ENCODE data around the gene BBS7. TPM values are rescaled to one million over a fixed set of nuclear protein-coding genes. Genes with fewer than 3 reads are reported as not detected.

BBS7 gene
- total RNA-seq, 1 donor from 2014 or later: 20.4 TPM

DNA sequence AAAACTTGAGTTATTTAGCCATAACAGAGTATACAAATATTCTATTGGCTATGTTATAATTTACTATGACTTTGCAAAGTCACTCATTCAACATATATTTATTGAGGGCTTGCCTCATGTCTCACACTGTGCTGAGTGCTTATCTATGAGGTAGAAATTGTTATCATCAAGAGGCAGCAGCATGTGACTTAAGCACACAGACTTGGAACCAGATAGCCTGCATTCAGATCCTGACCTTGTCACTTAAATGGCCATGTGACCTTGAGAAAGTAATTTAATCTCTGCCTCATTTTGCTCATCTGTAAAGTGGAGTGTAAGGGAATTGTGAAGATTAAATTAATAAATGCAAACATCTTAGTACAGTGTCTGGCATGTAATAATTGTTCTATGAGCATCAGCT, 79.3 kb downstream of the BBS7 start:
- no peak for DNase-seq (ENCODE audit: low spot score)
- Mint-ChIP-seq H3K36me3 (ENCODE audit: low read depth, unreplicated experiment) (no peaks in the 10 kb centered on the region), H3K27ac (ENCODE audit: unreplicated experiment) (no peak overlapping the region), H3K4me1 (ENCODE audit: unreplicated experiment) (peaks cover 11% of the 10 kb centered on the region), H3K9me3 (ENCODE audit: unreplicated experiment) (no peaks in the 10 kb centered on the region), H3K4me3 (ENCODE audit: unreplicated experiment) (no peak overlapping the region), H3K27me3 (ENCODE audit: unreplicated experiment) (peaks cover 3% of the 10 kb centered on the region)
- TF ChIP-seq, protein P1, sequence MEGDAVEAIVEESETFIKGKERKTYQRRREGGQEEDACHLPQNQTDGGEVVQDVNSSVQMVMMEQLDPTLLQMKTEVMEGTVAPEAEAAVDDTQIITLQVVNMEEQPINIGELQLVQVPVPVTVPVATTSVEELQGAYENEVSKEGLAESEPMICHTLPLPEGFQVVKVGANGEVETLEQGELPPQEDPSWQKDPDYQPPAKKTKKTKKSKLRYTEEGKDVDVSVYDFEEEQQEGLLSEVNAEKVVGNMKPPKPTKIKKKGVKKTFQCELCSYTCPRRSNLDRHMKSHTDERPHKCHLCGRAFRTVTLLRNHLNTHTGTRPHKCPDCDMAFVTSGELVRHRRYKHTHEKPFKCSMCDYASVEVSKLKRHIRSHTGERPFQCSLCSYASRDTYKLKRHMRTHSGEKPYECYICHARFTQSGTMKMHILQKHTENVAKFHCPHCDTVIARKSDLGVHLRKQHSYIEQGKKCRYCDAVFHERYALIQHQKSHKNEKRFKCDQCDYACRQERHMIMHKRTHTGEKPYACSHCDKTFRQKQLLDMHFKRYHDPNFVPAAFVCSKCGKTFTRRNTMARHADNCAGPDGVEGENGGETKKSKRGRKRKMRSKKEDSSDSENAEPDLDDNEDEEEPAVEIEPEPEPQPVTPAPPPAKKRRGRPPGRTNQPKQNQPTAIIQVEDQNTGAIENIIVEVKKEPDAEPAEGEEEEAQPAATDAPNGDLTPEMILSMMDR (IDR thresholded peaks at IDR 0.05; ENCODE audit: unreplicated experiment): no peak

DNA sequence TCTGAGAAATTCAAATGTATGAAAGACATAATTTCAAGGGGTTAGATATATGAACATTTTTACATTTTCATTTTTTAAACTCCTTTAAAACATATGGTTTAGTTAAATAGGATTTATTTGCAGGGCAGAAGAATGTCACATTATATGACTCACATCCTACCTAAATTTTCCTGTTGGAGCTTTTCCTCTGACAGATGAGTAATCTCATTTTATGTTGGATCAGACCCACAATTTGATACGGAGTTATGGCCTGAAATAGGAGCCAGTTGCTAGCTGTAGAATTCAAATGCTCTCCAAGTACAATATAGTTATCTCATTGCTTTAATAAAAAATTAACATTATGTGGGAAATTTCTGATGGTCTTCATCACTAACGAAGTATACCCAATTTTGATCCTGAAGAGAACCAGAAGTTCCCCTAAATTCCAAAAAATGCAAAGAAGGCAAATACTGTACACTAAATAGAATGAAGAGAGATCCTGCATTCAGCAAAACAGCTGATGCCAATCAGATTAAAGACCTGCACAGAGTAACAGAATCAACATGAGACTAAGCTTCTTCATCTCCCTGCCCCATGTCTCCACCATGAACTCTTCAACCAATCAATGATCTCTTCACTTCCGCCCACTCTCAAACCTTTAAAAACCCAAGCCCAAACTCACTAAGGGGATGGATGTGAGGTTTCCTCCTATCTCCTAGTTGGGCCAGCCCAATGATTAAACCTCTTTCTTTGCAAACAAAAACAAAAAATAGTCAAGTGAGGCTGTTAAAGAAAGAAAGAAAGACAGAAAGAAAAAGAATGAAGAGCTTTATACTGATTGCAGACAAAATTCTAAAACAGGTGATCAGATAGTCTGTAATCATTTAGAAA, 80.1 kb downstream of the BBS7 start:
- no peaks in the 10 kb centered on the region for H3K36me3 Mint-ChIP-seq (ENCODE audit: low read depth, unreplicated experiment)
- TF ChIP-seq, protein P1 (IDR thresholded peaks at IDR 0.05; ENCODE audit: unreplicated experiment): no peak
- H3K27ac Mint-ChIP-seq (ENCODE audit: unreplicated experiment): no peak overlapping the region
- no peaks in the 10 kb centered on the region for H3K9me3 Mint-ChIP-seq (ENCODE audit: unreplicated experiment)
- H3K27me3 Mint-ChIP-seq (ENCODE audit: unreplicated experiment): peaks cover 3% of the 10 kb centered on the region
- no peak overlapping the region for H3K4me3 Mint-ChIP-seq (ENCODE audit: unreplicated experiment)
- peaks cover 11% of the 10 kb centered on the region for H3K4me1 Mint-ChIP-seq (ENCODE audit: unreplicated experiment)
- DNase-seq (ENCODE audit: low spot score): no peak

DNA sequence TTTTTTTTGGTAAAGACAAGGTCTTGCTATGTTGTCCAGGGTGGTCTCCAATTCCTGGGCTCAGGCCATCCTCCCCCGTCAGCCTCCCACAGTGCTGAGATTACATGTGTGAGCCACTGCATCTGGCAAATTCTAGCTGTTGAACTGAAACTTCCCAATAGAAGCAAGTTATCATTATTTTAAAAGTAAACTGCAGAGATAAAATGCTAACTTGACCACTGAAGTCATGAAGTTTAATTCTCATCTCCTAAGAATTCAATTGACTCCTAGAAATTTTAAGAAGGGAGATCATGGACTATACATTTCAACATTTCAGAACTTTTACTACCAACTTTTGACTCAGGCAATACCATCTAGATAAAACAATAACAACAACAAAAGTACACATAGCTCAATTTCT, 80.8 kb downstream of the BBS7 start:
- H3K9me3 Mint-ChIP-seq (ENCODE audit: unreplicated experiment): no peaks in the 10 kb centered on the region
- H3K4me3 Mint-ChIP-seq (ENCODE audit: unreplicated experiment): no peak overlapping the region
- no peaks in the 10 kb centered on the region for H3K27me3 Mint-ChIP-seq (ENCODE audit: unreplicated experiment)
- TF ChIP-seq, protein P1 (IDR thresholded peaks at IDR 0.05; ENCODE audit: unreplicated experiment): no peak
- H3K36me3 Mint-ChIP-seq (ENCODE audit: low read depth, unreplicated experiment): no peaks in the 10 kb centered on the region
- DNase-seq (ENCODE audit: low spot score): no peak
- H3K27ac Mint-ChIP-seq (ENCODE audit: unreplicated experiment): no peak overlapping the region
- peaks cover 11% of the 10 kb centered on the region for H3K4me1 Mint-ChIP-seq (ENCODE audit: unreplicated experiment)

DNA sequence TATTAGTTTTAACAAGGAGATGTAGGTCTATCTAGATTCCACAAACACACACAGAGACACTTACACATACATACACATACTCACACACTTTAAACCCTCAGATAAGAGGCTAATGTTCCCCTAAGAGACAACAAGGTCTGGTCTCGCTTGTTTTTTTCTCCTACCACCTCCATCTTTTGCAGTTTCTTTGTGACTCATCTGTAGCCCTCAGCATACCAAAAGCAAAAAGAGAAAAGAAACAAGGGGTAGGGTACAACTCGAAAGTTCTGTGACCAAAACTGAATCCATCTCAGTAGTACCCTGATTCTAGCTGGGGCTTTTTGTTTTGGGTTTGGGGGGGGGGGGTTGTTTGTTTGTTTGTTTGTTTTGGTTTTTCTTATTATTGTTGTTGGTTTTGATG, 81.4 kb downstream of the BBS7 start:
- Mint-ChIP-seq H3K4me1 (ENCODE audit: unreplicated experiment) (peaks cover 11% of the 10 kb centered on the region), H3K36me3 (ENCODE audit: low read depth, unreplicated experiment) (no peaks in the 10 kb centered on the region), H3K27me3 (ENCODE audit: unreplicated experiment) (no peaks in the 10 kb centered on the region), H3K9me3 (ENCODE audit: unreplicated experiment) (no peaks in the 10 kb centered on the region), H3K27ac (ENCODE audit: unreplicated experiment) (no peak overlapping the region), H3K4me3 (ENCODE audit: unreplicated experiment) (no peak overlapping the region)
- TF ChIP-seq, protein P1 (IDR thresholded peaks at IDR 0.05; ENCODE audit: unreplicated experiment): no peak
- no peak for DNase-seq (ENCODE audit: low spot score)

DNA sequence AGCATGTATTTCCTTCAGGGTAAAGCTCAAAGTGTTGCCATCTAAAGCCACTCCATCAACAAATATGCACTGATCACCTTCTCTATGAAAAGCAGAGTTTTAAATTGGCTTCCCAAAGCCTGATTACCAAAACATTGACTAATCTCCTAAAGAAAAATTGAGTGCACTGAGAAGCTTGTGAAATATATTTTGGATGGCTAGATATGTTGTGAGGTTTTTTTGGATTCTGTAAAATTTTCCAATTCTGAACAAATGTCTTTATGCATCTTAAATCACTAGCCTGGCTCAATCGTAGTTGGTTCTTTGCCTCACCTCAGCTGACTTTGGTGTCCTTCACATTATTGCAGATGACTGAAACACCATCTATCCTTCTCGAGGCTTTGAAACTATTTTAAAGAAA, 84.1 kb downstream of the BBS7 start:
- H3K36me3 Mint-ChIP-seq (ENCODE audit: low read depth, unreplicated experiment): no peaks in the 10 kb centered on the region

More for the DNA sequence above, 84.1 kb downstream of the BBS7 start:
- Mint-ChIP-seq H3K9me3 (ENCODE audit: unreplicated experiment) (no peaks in the 10 kb centered on the region), H3K4me3 (ENCODE audit: unreplicated experiment) (no peak overlapping the region), H3K27ac (ENCODE audit: unreplicated experiment) (no peak overlapping the region), H3K4me1 (ENCODE audit: unreplicated experiment) (peaks cover 11% of the 10 kb centered on the region), H3K27me3 (ENCODE audit: unreplicated experiment) (no peaks in the 10 kb centered on the region)
- TF ChIP-seq, protein P1 (IDR thresholded peaks at IDR 0.05; ENCODE audit: unreplicated experiment): no peak
- DNase-seq (ENCODE audit: low spot score): no peak
